Neural progenitor cell (in vitro differentiated cells): ENCODE measurements around the gene SERTAD4. TPM values are rescaled to one million over a fixed set of nuclear protein-coding genes. Genes with fewer than 3 reads are reported as not detected.

Source experiments
- DNase-seq: peaks from one replicate; pipeline ENCODE4 v3.0.0-alpha.2; 2016; ENCODE audit warnings: low spot score
- H2AFZ ChIP-seq: fragments of 200-600 bp; sonication (generic); replicated peaks from 2 replicates; pipeline ENCODE4 v1.6.1; 2016; ENCODE audit warnings: antibody characterized with exemption
- H3F3A ChIP-seq: fragments of 200-600 bp; sonication (generic); 2 replicates; pipeline ENCODE4 v1.6.1; 2016; ENCODE audit warnings: antibody characterized with exemption, low read depth
- H3K27ac ChIP-seq: fragments of 200-600 bp; sonication (generic); 2 replicates; pipeline ENCODE4 v1.5.1; 2016; ENCODE audit warnings: mild to moderate bottlenecking
- H3K27me3 ChIP-seq: fragments of 200-600 bp; sonication (generic); 2 replicates; pipeline ENCODE4 v1.6.1; 2016; ENCODE audit warnings: mild to moderate bottlenecking, moderate library complexity
- H3K36me3 ChIP-seq: fragments of 200-600 bp; sonication (generic); 2 replicates; pipeline ENCODE4 v1.5.1; 2016
- H3K4me1 ChIP-seq: fragments of 200-600 bp; sonication (generic); 2 replicates; pipeline ENCODE4 v1.6.1; 2016; ENCODE audit warnings: mixed run types
- H3K4me2 ChIP-seq: fragments of 200-600 bp; sonication (generic); 2 replicates; pipeline ENCODE4 v1.6.1; 2016
- H3K4me3 ChIP-seq: fragments of 200-600 bp; sonication (generic); 2 replicates; pipeline ENCODE4 v1.5.1; 2016
- H3K79me2 ChIP-seq: fragments of 200-600 bp; sonication (generic); 2 replicates; pipeline ENCODE4 v1.6.1; 2016; ENCODE audit warnings: low read depth
- H3K9ac ChIP-seq: fragments of 200-600 bp; sonication (generic); 2 replicates; pipeline ENCODE4 v1.6.1; 2016
- H3K9me3 ChIP-seq: fragments of 200-600 bp; sonication (generic); 2 replicates; pipeline ENCODE4 v1.5.1; 2016; ENCODE audit warnings: low read depth
- H4K20me1 ChIP-seq: fragments of 200-600 bp; sonication (generic); 2 replicates; pipeline ENCODE4 v1.6.1; 2016; ENCODE audit warnings: low read depth
- H3K27ac Mint-ChIP-seq: 3 replicates; pipeline ENCODE4 v1.8.0; 2021; ENCODE audit warnings: mixed read lengths
- H3K27me3 Mint-ChIP-seq: 2 replicates; pipeline ENCODE4 v1.8.0; 2022; ENCODE audit warnings: low read depth, mild to moderate bottlenecking, inconsistent platforms, moderate library complexity, mixed read lengths; ENCODE audit not compliant: insufficient read depth
- H3K36me3 Mint-ChIP-seq: 3 replicates; pipeline ENCODE4 v1.8.0; 2021; ENCODE audit warnings: mixed read lengths
- H3K4me1 Mint-ChIP-seq: 3 replicates; pipeline ENCODE4 v1.8.0; 2021; ENCODE audit warnings: mixed read lengths
- H3K4me3 Mint-ChIP-seq: 3 replicates; pipeline ENCODE4 v1.8.0; 2021; ENCODE audit warnings: mild to moderate bottlenecking, moderate library complexity, mixed read lengths
- H3K9me3 Mint-ChIP-seq: 3 replicates; pipeline ENCODE4 v1.8.0; 2020; ENCODE audit warnings: mixed read lengths
- CTCF ChIP-seq: fragments of 200-600 bp; sonication (generic); IDR thresholded peaks from 2 replicates; pipeline ENCODE4 v1.5.1; 2017; ENCODE audit warnings: antibody characterized with exemption, mild to moderate bottlenecking
- EZH2 ChIP-seq: fragments of 200-600 bp; sonication (generic); IDR thresholded peaks from 2 replicates; pipeline ENCODE4 v1.6.1; 2017; ENCODE audit warnings: antibody characterized with exemption, mild to moderate bottlenecking, moderate library complexity
- EZH2phosphoT487 ChIP-seq: fragments of 200-600 bp; sonication (generic); IDR thresholded peaks from 2 replicates; pipeline ENCODE4 v1.6.1; 2017; ENCODE audit warnings: antibody characterized with exemption
- total RNA-seq: library from RNA; depleted of rRNA; stranded (reverse); fragments of >200 nt; gene quantifications from 2 replicates; pipeline ENCODE4 v1.2.3, GENCODE V29; 2015; ENCODE audit warnings: low replicate concordance

SERTAD4 gene
- total RNA-seq, 1 donor from 2014 or later: 2.8 TPM

DNA sequence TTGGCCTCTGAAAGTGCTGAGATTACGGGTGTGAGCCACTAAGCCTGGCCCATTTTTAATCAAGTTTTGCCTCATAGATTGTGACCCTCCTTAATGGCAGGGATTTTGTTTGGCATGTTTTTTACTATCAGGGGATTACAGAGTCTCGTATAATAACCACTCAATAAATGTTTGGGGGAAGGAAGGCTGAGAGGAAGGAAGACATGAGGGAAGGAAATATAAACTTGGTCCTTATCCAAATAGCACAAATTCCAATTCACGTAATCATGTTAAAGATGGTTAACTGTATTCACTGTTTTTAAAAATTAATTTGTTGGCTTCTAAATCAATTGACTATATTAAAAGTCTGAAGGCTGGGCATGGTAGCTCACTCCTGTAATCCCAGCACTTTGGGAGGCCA lies 30.9 kb upstream of the SERTAD4 start:
- TF ChIP-seq EZH2phosphoT487: no peak
- no peak for TF ChIP-seq CTCF
- no peak for TF ChIP-seq EZH2
- Histone ChIP-seq H4K20me1 (no peaks in the 10 kb centered on the region), H2AFZ (no peak overlapping the region), H3K4me3 (no peak overlapping the region), H3K27ac (no peak overlapping the region), H3K4me2 (no peak overlapping the region), H3K79me2 (no peaks in the 10 kb centered on the region), H3K36me3 (no peaks in the 10 kb centered on the region), H3K27me3 (no peaks in the 10 kb centered on the region), H3K9me3 (no peaks in the 10 kb centered on the region), H3K4me1 (no peaks in the 10 kb centered on the region), H3F3A (no peaks in the 10 kb centered on the region), H3K9ac (no peak overlapping the region)
- Mint-ChIP-seq H3K27me3 (peaks cover 2% of the 10 kb centered on the region), H3K4me3 (no peak overlapping the region), H3K9me3 (no peaks in the 10 kb centered on the region), H3K4me1 (peaks cover 2% of the 10 kb centered on the region), H3K27ac (no peak overlapping the region), H3K36me3 (no peaks in the 10 kb centered on the region)
- DNase-seq: no peak

DNA sequence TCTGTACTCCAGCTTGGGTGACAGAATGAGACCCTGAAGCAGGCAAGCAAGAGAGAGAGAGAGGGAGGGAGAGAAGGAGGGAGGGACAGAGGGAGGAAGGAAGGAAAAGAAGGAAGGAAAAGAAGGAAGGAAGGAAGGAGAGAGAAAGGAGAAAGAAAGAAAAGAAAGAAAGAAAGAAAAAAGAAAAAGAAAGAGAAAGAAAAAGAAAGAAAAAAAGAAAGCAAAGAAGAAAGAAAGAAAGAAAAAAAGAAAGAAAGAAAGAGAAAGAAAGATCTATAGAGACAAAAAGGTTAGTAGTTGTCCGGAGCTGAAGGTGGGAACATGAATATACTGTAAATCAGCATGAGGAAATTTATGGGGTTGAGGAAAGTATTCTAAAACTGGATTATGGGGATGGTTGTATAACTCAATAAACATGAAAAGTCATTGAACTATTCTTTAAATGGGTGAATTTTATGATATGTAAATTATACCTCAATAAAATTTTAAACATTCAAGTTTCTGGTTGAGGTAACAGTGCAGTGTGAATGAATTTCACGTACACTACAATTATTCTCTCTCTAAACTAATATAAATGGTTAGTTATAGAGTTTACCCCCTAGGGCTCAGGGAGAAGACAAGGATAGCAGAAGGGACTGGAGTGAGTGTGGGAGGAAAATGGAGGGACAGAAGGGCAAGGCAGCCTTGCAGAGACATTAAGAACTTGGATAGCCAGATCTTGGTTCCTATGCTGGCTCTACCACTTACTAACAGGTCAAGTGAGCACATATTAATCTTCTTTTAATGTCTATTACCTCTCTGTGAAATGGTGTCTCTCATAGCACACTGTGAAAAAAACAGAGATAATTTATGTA lies 24.8 kb upstream of the SERTAD4 start:
- no peaks in the 10 kb centered on the region for H3F3A ChIP-seq
- DNase-seq: no peak
- no peaks in the 10 kb centered on the region for H4K20me1 ChIP-seq
- TF ChIP-seq EZH2 (no peak), EZH2phosphoT487 (no peak), CTCF (no peak)
- no peak overlapping the region for H2AFZ ChIP-seq
- H3K4me1 ChIP-seq: no peaks in the 10 kb centered on the region
- no peaks in the 10 kb centered on the region for H3K79me2 ChIP-seq
- H3K36me3 ChIP-seq: no peaks in the 10 kb centered on the region
- no peak overlapping the region for H3K4me3 Mint-ChIP-seq
- no peaks in the 10 kb centered on the region for H3K9me3 ChIP-seq
- H3K9ac ChIP-seq: no peak overlapping the region
- H3K27ac ChIP-seq: no peak overlapping the region
- H3K27me3 Mint-ChIP-seq: no peaks in the 10 kb centered on the region
- H3K4me2 ChIP-seq: no peak overlapping the region
- no peaks in the 10 kb centered on the region for H3K9me3 Mint-ChIP-seq
- no peaks in the 10 kb centered on the region for H3K36me3 Mint-ChIP-seq
- H3K27me3 ChIP-seq: no peaks in the 10 kb centered on the region
- peaks cover 2% of the 10 kb centered on the region for H3K4me1 Mint-ChIP-seq
- no peak overlapping the region for H3K27ac Mint-ChIP-seq
- H3K4me3 ChIP-seq: no peak overlapping the region

GRCh38 chr1:210213335-210213734 lies 19.3 kb upstream of the SERTAD4 start:
- Mint-ChIP-seq H3K27ac (no peak overlapping the region), H3K4me3 (no peak overlapping the region), H3K27me3 (peaks cover 4% of the 10 kb centered on the region), H3K4me1 (no peaks in the 10 kb centered on the region), H3K9me3 (no peaks in the 10 kb centered on the region), H3K36me3 (no peaks in the 10 kb centered on the region)
- Histone ChIP-seq H3K4me2 (no peak overlapping the region), H3K9ac (no peak overlapping the region), H3K9me3 (no peaks in the 10 kb centered on the region), H3K4me3 (no peak overlapping the region), H2AFZ (no peak overlapping the region), H3K79me2 (no peaks in the 10 kb centered on the region), H3K36me3 (no peaks in the 10 kb centered on the region), H3K4me1 (no peaks in the 10 kb centered on the region), H3K27ac (no peak overlapping the region), H4K20me1 (no peaks in the 10 kb centered on the region), H3K27me3 (no peaks in the 10 kb centered on the region), H3F3A (no peaks in the 10 kb centered on the region)
- TF ChIP-seq CTCF (no peak), EZH2phosphoT487 (no peak), EZH2 (no peak)
- no peak for DNase-seq
